Activated effector memory CD4-positive, alpha-beta T cell treated with Interleukin-2 at 50 U/mL for 16 hours (primary cell): ENCODE measurements around the gene GSTA1.
"Not testable (repeated sequence)": the region's sequence is repeated elsewhere in the genome, so short reads cannot be mapped to it uniquely, and the experiment has no call there.

Experiments used
- DNase-seq: peaks from one replicate; pipeline ENCODE4 v3.0.0-alpha.2; 2020

The GSTA1 gene

DNA sequence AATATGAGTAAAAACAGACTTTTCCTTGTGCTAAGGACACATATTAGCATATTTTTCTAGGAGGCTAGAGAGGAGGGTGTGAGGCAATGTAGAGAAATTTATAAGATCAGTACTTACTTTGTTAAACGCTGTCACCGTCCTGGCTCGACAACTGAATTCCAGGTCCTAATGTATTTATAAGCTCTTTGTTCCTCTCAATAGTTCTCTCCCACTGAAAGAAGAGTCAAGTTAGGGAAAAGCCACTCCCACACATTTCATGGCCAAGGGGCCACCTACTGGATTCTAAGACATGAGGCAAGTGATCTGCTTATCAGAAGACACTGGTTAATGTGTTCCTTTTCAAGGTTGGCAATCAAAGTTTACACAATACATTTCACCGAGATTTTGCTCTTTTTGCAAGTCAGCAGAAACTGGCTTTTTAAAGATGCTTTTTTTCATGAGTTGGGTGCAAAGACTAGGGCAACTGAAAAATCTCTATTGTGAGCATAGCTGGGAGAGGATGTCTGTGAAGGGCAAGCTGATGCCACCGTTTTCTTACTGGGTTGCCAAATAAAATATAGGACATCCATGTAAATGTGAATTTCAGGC is at the start of gene GSTA1:
TSS of gene GSTA1 (minus strand) at position 149 of the 588 bp plus-strand sequence. CDS start 4,549 bp downstream, outside the sequence.
- DNase-seq = not testable (repeated sequence)

DNA sequence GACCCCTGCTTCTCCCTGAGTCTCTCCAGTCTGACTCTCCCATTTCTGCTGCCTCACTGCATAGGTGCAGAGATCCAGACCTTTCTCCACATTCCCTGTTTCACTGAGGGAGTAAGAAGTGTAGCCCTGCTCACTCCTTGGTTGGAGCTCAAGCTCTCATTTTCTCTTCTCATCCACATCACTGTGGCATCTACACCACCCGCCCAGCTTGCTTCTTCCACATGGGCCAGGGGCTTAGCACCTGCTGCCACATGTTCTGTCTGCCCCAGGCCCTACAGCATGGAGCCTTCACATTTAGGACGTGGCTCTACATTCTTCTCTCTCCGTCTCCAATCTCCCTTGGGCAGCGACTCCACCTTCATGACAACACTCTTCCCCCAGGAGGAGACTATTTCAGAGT is 45.5 kb upstream of the GSTA1 start:
- DNase-seq = no peak

DNA sequence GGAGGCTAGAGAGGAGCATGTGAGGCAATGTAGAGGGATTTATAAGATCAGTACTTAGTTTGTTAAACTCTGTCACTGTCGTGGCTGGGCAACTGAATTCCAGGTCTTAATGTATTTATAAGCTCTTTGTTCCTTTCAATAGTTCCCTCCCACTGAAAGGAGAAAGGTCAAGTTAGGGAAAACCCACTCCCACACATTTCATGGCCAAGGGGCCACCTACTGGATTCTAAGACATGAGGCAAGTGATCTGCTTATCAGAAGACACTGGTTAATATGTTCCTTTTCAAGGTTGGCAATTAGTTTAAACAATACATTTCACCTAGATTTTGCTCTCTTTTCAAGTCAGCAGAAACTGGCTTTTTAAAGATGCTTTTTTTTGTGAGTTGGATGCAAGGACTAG is 42.4 kb upstream of the GSTA1 start:
- DNase-seq = no peak

DNA sequence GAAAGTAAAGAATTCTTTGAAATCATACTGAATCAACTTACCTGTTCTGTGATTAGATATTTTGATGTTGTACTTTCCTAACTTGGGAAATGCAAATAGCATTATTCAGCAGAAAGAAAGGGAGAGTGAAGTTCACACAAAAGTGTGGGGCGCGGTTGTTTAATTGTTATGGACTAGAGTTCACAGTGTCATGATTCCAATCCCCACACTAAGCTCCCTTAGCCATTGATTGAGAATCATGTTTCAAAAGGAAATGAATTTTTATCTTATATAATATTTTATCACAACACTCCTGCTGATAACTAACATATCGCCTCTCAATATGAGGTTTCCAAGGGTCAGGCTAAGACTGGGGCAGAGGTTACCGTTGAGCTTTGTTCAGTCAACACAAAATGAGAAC is 40.0 kb upstream of the GSTA1 start:
- DNase-seq = no peak

DNA sequence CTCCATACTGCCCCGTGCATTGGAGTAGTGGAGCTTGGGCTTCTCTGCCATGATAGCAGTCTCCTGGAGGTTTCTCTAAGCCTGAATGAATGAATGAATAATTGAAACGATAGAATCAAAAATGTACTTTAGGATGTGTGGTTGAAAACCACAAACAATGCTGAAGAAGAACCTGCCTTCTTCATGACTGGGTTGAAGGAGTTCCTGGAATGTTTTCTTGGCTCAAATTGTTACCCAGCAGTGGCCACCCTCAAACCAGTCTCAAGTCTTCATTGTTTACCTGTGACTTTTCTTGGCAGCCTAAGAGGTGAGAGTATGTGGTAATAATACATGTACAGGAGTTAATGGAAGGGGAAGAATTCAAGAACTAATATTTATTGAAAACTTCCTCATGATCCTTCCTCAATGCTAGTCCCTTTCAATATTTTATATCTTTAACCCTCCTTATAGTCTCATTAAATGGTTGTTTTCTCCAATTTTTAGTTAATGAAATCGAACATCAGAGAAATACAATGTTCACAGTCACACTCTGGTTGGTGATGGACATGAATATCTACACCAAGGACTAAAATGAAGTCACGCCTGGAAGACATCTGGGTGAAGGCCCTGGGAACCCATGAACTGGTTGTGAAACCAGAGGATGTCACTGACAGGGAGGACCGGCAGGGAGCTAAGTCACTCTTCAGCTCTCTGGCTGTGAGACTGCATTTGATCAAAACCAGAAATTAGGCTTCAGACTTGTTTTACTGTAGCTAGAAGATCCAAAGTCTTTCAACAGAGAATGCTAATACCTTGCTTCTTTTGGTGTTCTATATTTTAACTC is 37.4 kb upstream of the GSTA1 start, which contains the start of gene GSTA5:
TSS of gene GSTA5 (minus strand) at position 51 of the 823 bp plus-strand sequence.
- no peak for DNase-seq

DNA sequence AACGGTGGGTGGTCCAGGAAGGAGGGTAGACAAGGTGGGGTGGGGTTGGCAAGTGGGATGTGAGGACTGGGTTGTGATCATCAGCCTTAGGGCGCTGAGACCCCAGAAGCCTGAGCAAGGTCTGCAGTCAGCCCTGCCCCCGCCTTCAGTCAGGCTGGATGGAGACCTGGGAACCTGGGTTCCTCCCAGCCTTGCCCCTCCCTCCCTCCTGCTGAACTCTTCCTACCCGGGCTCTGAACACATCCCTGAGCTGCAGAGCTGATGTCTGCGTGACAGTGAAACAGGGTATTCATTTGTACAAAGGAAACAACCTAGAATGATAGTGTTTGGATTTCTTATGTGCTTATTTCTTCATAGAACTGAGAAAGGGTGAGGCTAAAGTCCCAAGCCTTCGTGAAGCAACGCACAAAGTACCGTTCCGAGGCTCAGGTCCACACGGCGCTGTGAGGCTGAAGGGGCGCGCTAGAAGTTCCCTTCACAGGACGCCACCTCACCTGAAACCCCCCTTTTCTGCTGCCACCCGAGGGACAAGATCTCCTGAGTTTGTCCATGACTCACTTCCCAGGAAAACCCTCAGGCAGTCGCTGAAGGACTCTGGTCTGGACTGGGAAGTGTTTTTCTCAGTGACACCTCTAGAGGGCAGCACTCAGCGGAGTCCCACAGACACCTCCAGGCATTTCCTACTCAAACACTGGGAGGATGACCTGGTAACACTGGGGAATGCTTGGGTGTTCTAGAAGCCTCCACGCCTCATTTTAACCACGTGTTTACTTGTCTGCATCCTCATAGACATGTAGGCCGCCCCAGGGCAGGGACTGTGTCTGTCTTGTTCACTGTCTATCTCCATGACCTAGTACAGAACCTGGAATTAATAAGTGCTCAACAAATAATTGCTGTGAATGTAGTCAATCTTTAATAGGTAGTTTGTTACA is 35.8 kb upstream of the GSTA1 start:
- peak; percentile 18 for DNase-seq

DNA sequence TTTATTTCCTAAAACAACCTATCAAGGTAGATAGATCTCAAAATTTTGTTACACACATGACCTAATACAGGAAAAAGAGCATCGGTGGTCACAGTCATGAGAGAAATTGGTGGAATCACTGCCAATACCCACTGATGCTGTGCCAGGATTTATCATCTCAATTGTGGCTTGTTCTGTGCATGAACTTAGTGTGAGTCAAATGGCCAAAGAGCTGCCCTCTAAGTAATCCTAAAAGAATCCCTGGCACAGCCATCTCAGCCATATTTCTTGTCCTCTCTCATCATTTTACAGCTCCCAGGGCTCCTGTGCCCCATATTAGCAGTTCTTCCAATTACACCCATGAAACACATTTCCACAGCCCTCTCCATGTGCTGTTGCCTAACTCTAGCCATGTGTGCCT is 30.9 kb upstream of the GSTA1 start:
- DNase-seq = no peak

DNA sequence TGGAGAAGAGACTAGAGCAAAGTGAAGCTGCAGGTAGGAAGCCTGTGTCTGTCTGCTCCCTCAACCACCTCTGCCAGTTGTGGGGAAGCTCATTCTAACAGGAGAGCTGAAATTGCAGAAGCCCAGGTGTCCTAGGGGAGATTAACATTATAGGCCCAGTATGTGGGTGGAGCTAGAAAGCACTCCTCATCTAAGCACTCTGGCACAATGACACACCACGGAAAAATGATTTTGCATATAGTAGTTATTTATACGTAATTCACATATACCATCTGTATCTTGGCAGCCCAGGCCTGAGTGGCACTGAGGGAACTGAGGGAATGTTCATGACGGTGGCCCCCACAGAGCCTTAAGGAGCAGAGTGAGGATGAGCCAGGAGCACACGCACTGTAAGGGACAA is 27.3 kb upstream of the GSTA1 start:
- DNase-seq = not testable (repeated sequence)

DNA sequence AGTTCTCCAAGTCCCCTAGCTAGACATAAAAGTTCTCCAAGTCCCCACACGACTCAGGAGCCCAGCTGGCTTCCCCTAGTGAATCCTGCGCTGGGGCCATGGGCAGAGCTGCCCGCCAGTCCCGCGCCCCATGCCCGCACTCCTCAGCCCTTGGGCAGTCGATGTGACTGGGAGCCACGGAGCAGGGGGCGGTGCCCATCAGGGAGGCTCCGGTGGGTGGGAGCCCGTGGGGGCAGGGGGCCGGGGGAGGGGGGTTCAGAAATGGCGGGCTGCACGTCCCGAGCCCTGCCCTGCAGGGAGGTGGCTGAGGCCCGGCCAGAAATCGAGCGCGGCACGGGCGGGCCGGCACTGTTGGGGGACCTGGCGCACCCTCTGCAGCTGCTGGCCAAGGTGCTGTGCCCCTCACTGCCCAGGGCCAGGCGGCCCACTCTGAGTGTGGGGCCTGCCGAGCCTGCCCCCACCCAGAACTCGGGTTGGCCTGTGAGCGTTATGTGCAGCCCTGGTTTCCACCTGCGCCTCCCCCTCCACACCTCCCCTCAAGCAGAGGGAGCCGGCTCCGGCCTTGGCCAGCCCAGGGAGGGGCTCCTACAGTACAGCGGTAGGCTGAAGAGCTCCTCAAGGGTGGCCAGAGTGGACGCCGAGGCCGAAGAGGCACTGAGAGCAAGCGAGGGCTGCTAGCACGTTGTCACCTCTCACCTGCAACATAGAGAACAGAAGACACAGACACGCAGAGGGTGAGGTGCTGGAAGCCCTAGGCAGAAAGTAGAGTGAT is 25.6 kb upstream of the GSTA1 start:
- DNase-seq = no peak

DNA sequence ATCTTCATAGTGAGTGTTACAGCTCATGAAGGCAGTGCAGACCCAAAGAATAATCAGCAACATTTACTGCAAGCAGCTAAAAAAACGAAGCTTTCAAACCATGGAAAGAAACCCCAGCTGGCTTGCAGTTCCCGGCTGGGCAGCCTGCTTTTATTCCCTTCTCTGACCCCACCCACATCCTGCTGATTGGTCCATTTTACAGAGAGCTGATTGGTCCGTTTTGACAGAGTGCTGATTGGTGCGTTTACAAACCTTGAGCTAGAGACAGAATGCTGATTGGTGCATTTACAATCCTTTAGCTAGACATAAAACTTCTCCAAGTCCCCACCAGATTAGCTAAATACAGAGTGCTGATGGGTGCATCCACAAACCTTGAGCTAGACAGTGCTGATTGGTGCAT is 25.0 kb upstream of the GSTA1 start:
- not testable (repeated sequence) for DNase-seq

DNA sequence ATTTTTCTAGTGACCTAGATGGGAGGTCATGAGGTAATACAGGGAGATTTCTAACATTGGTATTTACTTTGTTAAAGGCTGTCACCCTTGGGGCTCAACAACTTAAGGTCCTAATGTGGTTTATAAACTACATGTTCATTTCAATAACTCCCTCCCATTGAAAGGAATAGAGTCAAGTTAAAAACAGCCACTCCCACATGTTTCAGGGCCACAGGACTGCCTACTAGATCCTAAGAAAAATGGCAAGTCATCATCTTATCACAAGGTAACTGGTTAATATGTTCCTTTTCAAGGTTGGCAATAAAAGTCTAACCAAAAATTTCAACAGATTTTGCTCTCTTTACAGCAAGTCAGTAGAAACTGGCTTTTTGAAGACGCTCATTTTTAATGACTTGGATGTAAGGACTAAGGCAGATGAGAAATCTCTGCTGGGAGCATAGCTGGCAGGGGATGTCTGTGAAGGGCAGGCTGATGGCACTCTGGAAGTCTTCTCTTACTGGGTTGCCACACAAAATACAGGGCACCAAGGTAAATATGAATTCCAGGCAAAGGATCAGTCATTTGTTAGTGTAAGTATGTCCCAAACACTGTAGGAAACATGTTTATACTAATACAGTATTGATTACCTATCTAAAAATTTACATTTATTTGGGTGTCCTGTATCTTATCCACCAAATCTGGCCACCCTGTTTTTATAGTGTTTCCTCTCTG is 23.6 kb upstream of the GSTA1 start:
- DNase-seq = not testable (repeated sequence)

DNA sequence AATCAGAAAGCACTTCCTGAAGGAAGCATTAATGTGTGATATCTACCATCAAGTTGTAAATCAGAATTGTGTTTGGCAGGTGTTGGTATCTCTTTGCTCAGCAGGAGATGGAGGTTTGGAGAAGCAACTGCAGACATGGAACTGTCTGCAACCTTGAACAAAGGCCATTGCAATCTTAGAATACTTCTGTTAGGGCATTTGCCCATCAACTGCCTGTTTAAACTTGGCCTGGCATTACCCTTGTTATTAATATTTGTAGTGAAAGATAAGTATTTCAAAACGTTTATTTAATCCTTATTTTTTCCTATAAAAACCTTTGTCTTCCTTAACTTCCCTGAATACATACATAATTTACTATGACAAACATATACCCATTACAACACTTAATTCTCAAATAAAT is 22.9 kb upstream of the GSTA1 start:
- no peak for DNase-seq

DNA sequence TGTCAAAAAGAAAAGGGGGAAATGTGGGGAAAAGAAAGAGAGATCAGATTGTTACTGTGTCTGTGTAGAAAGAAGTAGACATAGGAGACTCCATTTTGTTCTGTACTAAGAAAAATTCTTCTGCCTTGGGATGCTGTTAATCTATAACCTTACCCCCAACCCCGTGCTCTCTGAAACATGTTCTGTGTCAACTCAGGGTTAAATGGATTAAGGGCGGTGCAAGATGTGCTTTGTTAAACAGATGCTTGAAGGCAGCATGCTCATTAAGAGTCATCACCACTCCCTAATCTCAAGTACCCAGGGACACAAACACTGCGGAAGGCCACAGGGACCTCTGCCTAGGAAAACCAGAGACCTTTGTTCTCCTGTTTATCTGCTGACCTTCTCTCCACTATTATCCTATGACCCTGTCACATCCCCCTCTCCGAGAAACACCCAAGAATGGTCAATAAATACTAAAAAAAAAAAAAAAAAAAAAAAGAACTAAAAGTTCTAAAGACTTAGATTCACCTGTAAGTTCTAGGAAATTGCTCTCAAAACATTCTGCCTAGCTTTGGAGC is 22.4 kb upstream of the GSTA1 start:
- DNase-seq = not testable (repeated sequence)

DNA sequence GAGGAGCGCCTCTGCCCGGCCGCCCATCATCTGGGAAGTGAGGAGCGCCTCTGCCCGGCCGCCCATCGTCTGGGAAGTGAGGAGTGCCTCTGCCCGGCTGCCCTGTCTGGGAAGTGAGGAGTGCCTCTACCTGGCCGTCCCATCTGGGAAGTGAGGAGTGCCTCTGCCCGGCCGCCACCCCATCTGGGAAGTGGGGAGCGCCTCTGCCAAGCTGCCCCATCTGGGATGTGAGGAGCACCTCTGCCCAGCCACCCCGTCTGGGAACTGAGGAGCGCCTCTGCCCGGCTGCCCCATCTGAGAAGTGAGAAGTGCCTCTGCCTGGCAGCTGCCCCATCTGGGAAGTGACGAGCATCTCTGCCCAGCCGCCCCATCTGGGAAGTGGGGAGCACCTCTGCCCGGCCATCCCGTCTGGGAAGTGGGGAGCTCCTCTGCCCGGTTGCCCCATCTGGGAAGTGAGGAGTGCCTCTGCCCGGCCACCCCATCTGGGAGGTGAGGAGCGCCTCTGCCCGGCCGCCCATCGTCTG is 21.7 kb upstream of the GSTA1 start:
- DNase-seq = not testable (repeated sequence)

DNA sequence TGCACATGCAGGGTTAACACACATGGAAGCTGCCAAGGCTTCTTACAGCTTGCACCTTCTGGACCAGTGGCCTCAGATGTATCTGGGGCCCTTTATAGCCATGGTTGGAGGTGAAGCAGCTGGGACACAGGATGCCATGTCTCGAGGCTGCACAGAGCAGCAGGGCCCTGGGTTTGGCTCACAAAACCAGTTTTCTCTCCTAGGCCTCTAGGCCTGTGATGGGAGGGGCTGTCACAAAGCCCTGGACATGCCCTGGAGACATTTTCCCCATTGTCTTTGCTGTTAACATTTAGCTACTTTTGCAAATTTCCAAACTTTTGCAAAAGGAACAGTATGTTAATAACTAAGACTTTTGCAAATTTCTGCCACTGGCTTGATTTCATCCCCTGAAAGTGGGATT is 18.2 kb upstream of the GSTA1 start:
- DNase-seq = no peak

DNA sequence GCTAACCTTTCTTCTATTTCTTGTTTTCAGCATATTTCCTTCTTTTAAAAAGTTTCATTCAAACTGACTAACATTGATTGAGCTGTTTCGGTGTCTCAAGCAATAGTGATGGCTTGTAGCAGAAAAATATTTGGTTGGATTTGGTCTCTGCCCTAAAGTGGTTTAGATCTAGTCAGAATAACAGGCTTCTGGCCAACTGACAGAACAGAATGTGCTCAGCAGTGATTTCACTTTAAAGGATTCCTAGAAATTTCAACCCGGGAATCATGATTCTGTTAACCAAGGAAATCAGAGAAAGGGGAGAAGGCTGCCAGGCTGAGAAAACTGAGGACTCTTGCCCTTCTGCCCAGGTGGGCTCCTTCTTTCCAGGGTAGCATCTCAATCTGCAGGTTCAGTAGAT is 16.6 kb upstream of the GSTA1 start:
- DNase-seq = no peak

DNA sequence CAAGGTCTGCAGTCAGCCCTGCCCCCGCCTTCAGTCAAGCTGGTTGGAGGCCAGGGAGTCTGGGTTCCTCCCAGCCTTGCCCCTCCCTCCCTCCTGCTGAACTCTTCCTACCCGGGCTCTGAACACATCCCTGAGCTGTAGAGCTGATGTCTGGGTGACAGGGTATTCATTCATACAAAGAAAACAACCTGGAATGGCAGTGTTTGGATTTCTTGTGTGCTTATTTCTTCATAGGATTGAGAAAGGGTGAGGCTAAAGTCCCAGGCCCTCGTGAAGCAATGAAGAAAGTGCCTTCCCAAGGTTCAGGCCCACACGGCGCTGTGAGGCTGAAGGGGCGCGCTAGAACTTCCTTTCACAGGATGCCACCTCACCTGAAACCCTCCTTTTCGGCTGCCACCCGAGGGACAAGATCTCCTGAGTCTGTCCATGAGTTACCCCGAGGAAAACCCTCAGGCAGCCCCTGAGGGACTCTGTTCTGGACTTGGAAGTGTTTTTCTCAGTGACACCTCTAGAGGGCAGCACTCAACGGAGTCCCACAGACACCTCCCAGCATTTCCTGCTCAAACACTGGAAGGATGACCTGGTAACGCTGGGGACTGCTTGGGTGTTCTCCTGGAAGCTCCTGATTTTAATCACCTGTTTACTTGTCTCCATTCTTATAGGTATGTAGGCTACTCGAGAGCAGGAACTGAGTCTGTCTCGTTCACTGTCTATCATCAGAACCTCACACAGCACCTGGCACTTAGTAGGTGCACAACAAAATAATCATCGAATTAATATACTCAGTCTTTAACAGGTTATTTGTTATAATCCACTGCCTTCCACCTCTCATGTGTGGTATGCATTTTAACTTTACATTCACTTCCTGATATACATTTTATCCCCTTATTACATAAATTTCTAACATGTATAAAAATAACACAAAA is 11.8 kb upstream of the GSTA1 start:
- DNase-seq = peak; percentile 3

DNA sequence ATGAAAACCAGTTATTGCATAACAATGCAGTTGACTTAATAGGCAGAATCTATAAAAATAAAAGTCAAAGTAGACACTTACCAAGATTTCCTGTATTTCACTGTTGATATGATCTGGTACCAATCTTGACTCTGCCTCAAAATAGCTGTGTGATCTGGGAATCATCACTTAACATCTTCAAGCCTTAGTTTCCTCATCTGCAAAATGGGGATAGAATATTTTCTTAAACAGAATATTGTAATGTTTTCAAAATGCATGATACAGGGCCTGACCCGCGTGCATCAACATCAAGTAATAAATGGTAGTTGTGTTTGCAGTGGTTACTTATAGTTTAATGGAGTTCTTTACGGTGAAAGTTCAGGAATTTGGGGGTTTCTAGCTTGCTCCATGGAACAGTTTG is 10.9 kb upstream of the GSTA1 start:
- not testable (repeated sequence) for DNase-seq

DNA sequence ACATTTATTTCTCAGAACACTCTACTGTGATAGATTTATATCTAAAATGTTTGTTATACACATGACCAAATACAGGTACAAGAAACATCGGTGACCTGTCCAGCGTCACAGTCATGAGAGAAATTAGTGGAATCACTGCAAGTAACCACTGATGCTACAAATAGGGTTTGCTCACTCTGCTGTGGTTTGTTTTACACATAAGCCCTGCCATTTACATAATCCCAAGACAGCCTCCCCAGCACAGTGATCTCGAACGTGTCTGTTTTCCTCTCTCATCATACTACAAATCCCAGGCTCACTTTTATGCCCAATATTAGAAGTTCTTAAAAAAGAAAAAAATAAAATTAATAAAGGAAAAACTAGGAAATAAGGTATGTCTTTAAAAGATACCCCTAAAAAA is 6.2 kb upstream of the GSTA1 start:
- DNase-seq = not testable (repeated sequence)

DNA sequence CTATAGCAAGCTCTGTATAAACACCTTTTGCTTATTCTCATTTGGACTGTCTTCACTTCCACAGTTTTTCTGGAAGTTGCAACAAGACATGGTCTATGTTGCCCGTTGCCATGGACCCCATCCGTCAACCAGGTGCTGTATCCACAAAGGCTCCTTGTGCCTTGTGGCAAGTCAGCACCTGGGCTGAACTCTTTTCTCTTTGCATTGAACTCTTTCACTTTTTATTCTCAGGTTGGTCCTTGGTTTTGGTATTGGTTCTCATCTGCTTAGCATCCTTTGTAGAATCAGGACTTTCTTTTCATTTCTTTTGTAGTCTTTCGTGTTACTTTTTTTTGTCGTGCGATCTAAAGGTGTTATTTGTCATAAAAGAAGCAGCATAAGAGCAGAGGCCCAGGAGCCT is 5.0 kb upstream of the GSTA1 start:
- no peak for DNase-seq
